ENCODE measurements around the gene LEMD1.

The LEMD1 gene

DNA sequence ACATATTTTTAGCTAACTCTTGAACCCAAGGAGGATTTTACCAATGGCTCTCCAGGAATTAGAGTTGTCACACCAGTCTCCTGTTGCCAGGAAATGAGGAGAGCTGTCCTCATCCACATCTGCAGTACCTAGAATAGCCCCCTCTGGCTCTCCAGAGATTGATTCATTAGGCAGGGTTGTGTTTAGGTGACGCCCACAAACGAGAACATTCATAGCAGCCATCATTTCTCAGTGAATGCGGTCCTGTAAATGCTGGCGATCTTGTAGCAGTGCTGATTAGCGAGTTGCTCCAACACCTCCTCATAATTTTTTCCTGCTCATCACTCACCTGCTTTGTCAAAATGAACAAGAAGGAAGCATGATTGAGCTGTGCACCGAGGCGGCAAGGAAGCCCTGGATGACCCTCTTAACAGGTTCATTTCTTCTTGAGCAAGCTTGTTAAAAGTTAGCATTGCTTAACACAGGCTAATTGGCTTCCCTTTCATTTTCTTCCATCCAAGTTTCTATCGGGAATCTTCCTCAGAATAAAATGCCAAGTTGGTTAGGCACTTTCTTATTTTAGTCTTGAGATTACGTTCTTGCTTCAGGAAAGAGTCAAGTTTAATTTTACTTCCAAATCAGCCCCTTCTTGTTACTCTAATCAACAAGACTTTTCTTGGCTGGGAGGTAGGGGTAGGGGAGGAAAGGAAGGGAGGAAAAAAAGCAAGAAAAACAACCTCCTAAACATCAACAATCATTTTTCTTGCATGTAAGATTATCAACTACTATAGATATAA lies 48.6 kb downstream of the LEMD1 start:
- TF ChIP-seq, protein P1, sequence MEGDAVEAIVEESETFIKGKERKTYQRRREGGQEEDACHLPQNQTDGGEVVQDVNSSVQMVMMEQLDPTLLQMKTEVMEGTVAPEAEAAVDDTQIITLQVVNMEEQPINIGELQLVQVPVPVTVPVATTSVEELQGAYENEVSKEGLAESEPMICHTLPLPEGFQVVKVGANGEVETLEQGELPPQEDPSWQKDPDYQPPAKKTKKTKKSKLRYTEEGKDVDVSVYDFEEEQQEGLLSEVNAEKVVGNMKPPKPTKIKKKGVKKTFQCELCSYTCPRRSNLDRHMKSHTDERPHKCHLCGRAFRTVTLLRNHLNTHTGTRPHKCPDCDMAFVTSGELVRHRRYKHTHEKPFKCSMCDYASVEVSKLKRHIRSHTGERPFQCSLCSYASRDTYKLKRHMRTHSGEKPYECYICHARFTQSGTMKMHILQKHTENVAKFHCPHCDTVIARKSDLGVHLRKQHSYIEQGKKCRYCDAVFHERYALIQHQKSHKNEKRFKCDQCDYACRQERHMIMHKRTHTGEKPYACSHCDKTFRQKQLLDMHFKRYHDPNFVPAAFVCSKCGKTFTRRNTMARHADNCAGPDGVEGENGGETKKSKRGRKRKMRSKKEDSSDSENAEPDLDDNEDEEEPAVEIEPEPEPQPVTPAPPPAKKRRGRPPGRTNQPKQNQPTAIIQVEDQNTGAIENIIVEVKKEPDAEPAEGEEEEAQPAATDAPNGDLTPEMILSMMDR (IDR thresholded peaks at IDR 0.05; ENCODE audit: insufficient read depth, low read length, poor library complexity, severe bottlenecking), result no peak
- DNase-seq (ENCODE audit: extremely low read depth, insufficient read length), result no peak
- Histone ChIP-seq H3K36me3 (ENCODE audit: control insufficient read depth, insufficient read depth, low read length) (no peaks in the 10 kb centered on the region), H3K4me3 (replicated peaks; ENCODE audit: low read depth, low read length) (no peak overlapping the region), H3K27me3 (replicated peaks; ENCODE audit: control insufficient read depth, insufficient read depth, low read length) (peaks cover 3% of the 10 kb centered on the region)

DNA sequence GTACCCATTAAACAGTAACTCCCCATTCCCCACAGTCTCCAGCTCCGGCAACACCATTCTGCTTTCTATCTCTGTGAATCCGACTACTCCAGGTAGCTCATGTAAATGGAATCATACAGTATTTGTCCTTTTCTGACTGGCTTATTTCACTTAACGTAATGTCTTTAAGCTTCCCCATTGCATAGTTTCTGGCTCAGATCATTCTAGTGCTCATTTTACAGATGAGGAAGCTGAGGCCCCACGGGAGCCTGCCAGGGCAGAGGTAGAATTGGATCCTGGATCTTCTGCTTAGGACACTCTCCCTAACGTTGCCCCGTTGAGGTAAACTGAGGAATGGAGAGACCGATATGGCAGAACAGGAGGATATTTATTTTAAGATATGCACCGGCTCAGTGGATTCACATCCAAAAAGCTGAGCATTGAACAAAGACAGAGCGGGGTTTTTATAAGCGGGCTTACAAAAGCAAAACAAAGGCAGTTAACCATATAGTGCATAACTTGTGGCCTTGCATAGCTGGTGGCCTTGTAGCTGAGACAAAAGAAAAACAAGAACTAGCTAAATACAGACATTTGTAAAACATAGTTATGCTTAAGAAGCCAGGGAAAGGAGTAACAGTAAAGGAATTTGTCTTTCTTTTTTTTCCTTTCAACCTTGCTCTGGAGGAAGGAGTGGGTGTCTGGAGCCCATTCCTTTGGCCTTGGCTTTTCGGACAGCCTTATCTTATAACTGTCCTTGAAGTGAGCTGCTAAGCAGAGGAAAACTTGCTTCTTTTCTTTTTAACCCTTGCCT lies 49.8 kb downstream of the LEMD1 start:
- peaks cover 3% of the 10 kb centered on the region for H3K27me3 ChIP-seq (replicated peaks; ENCODE audit: control insufficient read depth, insufficient read depth, low read length)
- H3K4me3 ChIP-seq (replicated peaks; ENCODE audit: low read depth, low read length), result no peak overlapping the region
- no peak for DNase-seq (ENCODE audit: extremely low read depth, insufficient read length)
- TF ChIP-seq, protein P1 (IDR thresholded peaks at IDR 0.05; ENCODE audit: insufficient read depth, low read length, poor library complexity, severe bottlenecking), result no peak
- no peaks in the 10 kb centered on the region for H3K36me3 ChIP-seq (ENCODE audit: control insufficient read depth, insufficient read depth, low read length)

DNA sequence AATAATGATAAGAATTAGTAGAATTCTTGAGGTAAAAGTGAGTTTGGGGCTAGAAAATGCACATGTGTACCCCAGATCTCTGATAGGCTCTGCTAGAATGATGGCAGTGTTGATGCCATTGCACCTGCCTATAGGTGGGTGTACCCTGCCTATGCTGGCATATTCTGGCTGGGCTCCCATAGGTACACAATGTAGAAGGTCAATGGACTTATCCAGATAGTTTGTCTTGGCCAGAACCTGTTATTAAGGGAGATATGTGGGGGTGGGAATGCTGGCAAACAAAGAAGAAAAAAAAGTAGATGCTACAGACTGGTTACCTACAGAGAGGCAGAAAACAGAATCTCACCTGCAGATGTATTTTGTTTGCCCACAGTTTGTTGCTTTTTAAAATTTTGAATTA lies 51.1 kb downstream of the LEMD1 start:
- Histone ChIP-seq H3K36me3 (ENCODE audit: control insufficient read depth, insufficient read depth, low read length) (no peaks in the 10 kb centered on the region), H3K4me3 (replicated peaks; ENCODE audit: low read depth, low read length) (no peak overlapping the region), H3K27me3 (replicated peaks; ENCODE audit: control insufficient read depth, insufficient read depth, low read length) (peaks cover 4% of the 10 kb centered on the region)
- TF ChIP-seq, protein P1 (IDR thresholded peaks at IDR 0.05; ENCODE audit: insufficient read depth, low read length, poor library complexity, severe bottlenecking), result no peak
- DNase-seq (ENCODE audit: extremely low read depth, insufficient read length), result no peak

DNA sequence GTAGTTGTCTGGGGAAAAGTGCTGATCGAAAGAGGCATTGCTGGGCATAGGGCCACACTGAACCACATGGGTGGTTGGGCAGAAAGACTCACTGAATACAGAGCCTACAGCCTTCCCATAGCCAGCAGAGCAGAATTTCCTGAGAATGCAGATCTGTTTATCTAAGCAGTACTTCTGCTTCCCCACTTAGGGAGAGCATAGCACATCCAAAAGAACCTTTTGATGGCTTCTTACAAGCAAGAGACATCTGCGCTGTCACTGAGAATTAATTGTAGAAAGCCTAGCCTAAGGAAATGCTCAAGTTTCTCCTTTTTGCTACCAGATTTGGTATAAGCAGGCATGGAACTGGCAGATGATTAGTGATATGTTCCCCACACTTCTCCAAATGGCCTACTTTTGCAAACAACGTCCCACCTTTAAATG lies 52.1 kb downstream of the LEMD1 start:
- Histone ChIP-seq H3K36me3 (ENCODE audit: control insufficient read depth, insufficient read depth, low read length) (no peaks in the 10 kb centered on the region), H3K27me3 (replicated peaks; ENCODE audit: control insufficient read depth, insufficient read depth, low read length) (peaks cover 4% of the 10 kb centered on the region), H3K4me3 (replicated peaks; ENCODE audit: low read depth, low read length) (no peak overlapping the region)
- no peak for DNase-seq (ENCODE audit: extremely low read depth, insufficient read length)
- TF ChIP-seq, protein P1 (IDR thresholded peaks at IDR 0.05; ENCODE audit: insufficient read depth, low read length, poor library complexity, severe bottlenecking), result no peak

DNA sequence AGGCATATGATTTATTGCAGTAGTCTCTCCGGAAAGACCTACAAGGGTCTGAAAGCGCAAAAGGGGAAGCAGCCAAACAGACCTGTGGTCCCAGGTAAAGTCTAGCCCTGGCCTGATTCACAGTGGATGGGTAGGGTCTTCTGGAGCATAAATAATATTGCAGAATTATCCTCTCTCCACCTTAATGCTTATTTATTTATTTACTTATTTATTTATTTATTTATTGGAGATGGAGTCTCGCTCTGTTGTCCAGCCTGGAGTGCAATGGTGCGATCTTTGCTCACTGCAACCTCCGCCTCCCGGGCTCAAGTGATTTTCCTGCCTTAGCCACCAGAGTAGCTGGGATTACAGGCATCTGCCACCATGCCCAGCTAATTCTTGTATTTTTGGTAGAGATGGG lies 53.4 kb downstream of the LEMD1 start:
- Histone ChIP-seq H3K4me3 (replicated peaks; ENCODE audit: low read depth, low read length) (no peak overlapping the region), H3K36me3 (ENCODE audit: control insufficient read depth, insufficient read depth, low read length) (no peaks in the 10 kb centered on the region), H3K27me3 (replicated peaks; ENCODE audit: control insufficient read depth, insufficient read depth, low read length) (peaks cover 1% of the 10 kb centered on the region; the same call in 1 of the 2 replicates)
- TF ChIP-seq, protein P1 (IDR thresholded peaks at IDR 0.05; ENCODE audit: insufficient read depth, low read length, poor library complexity, severe bottlenecking), result no peak
- no peak for DNase-seq (ENCODE audit: extremely low read depth, insufficient read length)
